ENCODE results near the gene AICDA.

Gene AICDA

GRCh38 chr12:8554451-8555195 lies 58.0 kb downstream of the AICDA start:
- H3K36me3 ChIP-seq (ENCODE audit: control insufficient read depth, insufficient read depth, low read length, severe bottlenecking): no peaks in the 10 kb centered on the region
- DNase-seq (ENCODE audit: low read depth): no peak
- no peaks in the 10 kb centered on the region for H3K27me3 ChIP-seq (replicated peaks; ENCODE audit: control insufficient read depth, insufficient read depth, low read length)
- no peak overlapping the region for H3K4me3 ChIP-seq (ENCODE audit: low read length)
- H3K9ac ChIP-seq (ENCODE audit: low read length): no peak overlapping the region
- H3K9me3 ChIP-seq (ENCODE audit: control insufficient read depth, low read length): no peaks in the 10 kb centered on the region
- H3K4me1 ChIP-seq (ENCODE audit: control insufficient read depth, insufficient read depth, low read length): no peaks in the 10 kb centered on the region

- Histone ChIP-seq H3K4me3 (ENCODE audit: low read length) (no peak overlapping the region), H3K27me3 (replicated peaks; ENCODE audit: control insufficient read depth, insufficient read depth, low read length) (no peaks in the 10 kb centered on the region), H3K9me3 (ENCODE audit: control insufficient read depth, low read length) (no peaks in the 10 kb centered on the region), H3K36me3 (ENCODE audit: control insufficient read depth, insufficient read depth, low read length, severe bottlenecking) (no peaks in the 10 kb centered on the region), H3K9ac (ENCODE audit: low read length) (no peak overlapping the region), H3K4me1 (ENCODE audit: control insufficient read depth, insufficient read depth, low read length) (no peaks in the 10 kb centered on the region)
- DNase-seq (ENCODE audit: low read depth): no peak
These were observed 59.5 kb downstream of the AICDA start for GRCh38 chr12:8553088-8553627.

Measured in adipocyte (in vitro differentiated cells).